Endometrial microvascular endothelial cells (primary cell): ENCODE data around the gene OLFML2B. TPM values are rescaled to one million over a fixed set of nuclear protein-coding genes. Genes with fewer than 3 reads are reported as not detected.

ENCODE experiments used
- in situ Hi-C: cut with HindIII; loops from 2 replicates; pipeline ENCODE4 v1.10.0; 2017; ENCODE audit warnings: low sequenced_read_pairs, low pct_unique_long_range_greater_than_20kb; ENCODE audit errors: inconsistent ontology term
- total RNA-seq: library from RNA; depleted of rRNA; stranded (reverse); fragments of >200 nt; gene quantifications from one replicate; pipeline ENCODE4 v1.2.3, GENCODE V29; 2015; ENCODE audit errors: inconsistent ontology term

OLFML2B gene
- total RNA-seq, 1 donor from 2014 or later = 0.09 TPM

DNA sequence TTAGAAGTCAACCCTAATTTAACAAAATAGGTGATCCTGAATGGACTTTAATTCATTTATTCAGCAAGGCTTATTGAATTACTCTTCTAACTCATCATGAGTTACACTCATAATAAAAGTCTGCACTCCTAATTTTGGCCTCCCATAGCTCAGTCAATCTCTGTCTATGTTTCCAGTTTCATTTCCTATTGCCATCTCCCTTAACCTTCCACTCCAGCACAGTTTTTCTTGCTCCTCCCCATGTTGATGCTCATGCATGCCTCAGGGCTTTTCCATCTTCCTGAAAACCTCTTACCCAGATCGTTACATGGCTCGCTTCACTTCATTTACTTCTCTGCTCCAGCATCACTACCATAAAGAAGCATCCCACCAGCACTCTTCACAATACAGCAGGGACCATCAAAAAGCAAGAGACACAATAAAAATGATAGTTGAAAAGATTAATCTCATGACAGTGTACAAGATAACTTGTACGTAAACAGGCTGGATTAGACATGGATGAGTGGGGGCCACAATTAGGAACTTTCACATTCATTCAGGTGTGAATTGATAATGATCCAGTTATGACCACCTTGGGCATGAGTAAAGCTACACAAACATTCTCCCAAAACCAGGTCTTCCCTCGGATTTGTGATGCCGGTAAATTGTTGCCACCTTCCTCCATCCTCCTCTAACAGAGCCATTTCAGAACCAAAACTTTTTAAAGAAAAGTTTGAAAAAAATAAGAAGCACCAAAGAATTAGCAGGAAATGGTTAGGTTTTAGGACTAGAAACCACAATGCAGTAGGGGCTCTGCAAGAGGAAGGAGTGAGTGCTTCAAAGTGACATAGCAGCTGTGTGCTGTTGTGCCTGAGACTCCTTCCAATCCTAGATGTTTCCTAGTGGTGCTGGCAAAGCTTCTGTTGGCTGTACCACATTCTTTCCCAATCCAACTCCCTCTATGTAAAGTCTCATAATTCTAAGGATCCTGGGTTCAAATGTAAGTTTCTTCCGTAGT, 89.8 kb downstream of the OLFML2B start:
- in situ Hi-C loops = no loop called here

Other genes starting within 250 kb of the OLFML2B start
- 3.1 TPM for gene NOS1AP, start 45.8 kb upstream of the OLFML2B start, total RNA-seq